H1 (cell line): Measurements from ENCODE around the gene SEH1L. TPM values are rescaled to one million over a fixed set of nuclear protein-coding genes. Genes with fewer than 3 reads are reported as not detected.

Experiments used
- CTCF ChIA-PET: fragments of 300-600 bp; sonication (Branson Sonifier 250); formaldehyde crosslinking; loops from one replicate; lab custom pipeline; 2021; ENCODE audit not compliant: partially characterized antibody; lab: Charles Lee
- POLR2A ChIA-PET: fragments of 300-600 bp; sonication (Branson Sonifier 250); formaldehyde crosslinking; loops from one replicate; lab custom pipeline; 2021; ENCODE audit warnings: inconsistent platforms; ENCODE audit not compliant: partially characterized antibody; lab: Charles Lee
- DNase-seq, 2 experiments: peaks; one replicate each; pipeline versions ENCODE4 v3.0.0 to v3.0.0-alpha.2; 2010 to 2022; ENCODE audit warnings: low spot score in 2 of 2, low read depth in 1 of 2, mixed read lengths in 1 of 2
- FAIRE-seq: peaks from 2 replicates; lab custom pipeline; 2011; peaks lifted over from hg19 to GRCh38; lab: Jason Lieb, UNC
- H2AFZ ChIP-seq: 2 replicates; pipeline ENCODE4 v1.8.1; 2012; ENCODE audit warnings: low read length, inconsistent platforms
- H2AK5ac ChIP-seq: 2 replicates; pipeline ENCODE4 v1.6.1; 2013; ENCODE audit warnings: low read depth, low read length
- H2BK120ac ChIP-seq: replicated peaks from 2 replicates; pipeline ENCODE3; 2013; ENCODE audit warnings: low read depth, low read length, inconsistent platforms
- H2BK12ac ChIP-seq: 2 replicates; pipeline ENCODE4 v1.6.1; 2013; ENCODE audit warnings: low read depth, low read length
- H2BK15ac ChIP-seq: 2 replicates; pipeline ENCODE4 v1.6.1; 2013; ENCODE audit warnings: low read length
- H2BK20ac ChIP-seq: 2 replicates; pipeline ENCODE4 v1.6.1; 2013; ENCODE audit warnings: low read length
- H2BK5ac ChIP-seq: 2 replicates; pipeline ENCODE4 v1.6.1; 2013; ENCODE audit warnings: low read depth, low read length
- H3K14ac ChIP-seq: 2 replicates; pipeline ENCODE4 v1.6.1; 2013; ENCODE audit warnings: inconsistent platforms; ENCODE audit not compliant: insufficient read length
- H3K18ac ChIP-seq: 2 replicates; pipeline ENCODE4 v1.6.1; 2013; ENCODE audit warnings: low read length; ENCODE audit errors: extremely low read depth
- H3K23ac ChIP-seq: 2 replicates; pipeline ENCODE4 v1.6.1; 2013; ENCODE audit warnings: inconsistent platforms; ENCODE audit not compliant: insufficient read length
- H3K23me2 ChIP-seq: 2 replicates; pipeline ENCODE4 v1.6.1; 2013; ENCODE audit warnings: low read depth, low read length
- H3K27ac ChIP-seq: 2 replicates; pipeline ENCODE4 v1.6.1; 2011; ENCODE audit warnings: low read depth, low read length, inconsistent platforms
- H3K27me3 ChIP-seq, 4 experiments: replicated peaks in 1 of 4; 1 replicate in 1 of 4; 2 replicates in 3 of 4; pipeline versions ENCODE4 v1.6.1 to v1.8.1; 2011 to 2013; ENCODE audit warnings: low read length in 3 of 4, mild to moderate bottlenecking in 3 of 4, inconsistent platforms in 2 of 4, mixed read lengths in 2 of 4, moderate library complexity in 1 of 4; ENCODE audit not compliant: control insufficient read depth in 3 of 4, insufficient read depth in 3 of 4; ENCODE audit errors: extremely low read depth in 1 of 4
- H3K36me3 ChIP-seq, 4 experiments: 2 replicates each; pipeline versions ENCODE4 v1.6.1 to v1.8.1; 2011 to 2013; ENCODE audit warnings: mild to moderate bottlenecking in 4 of 4, low read length in 3 of 4, moderate library complexity in 2 of 4, control low read depth in 1 of 4, inconsistent platforms in 1 of 4; ENCODE audit not compliant: insufficient read depth in 4 of 4, control insufficient read depth in 2 of 4
- H3K4ac ChIP-seq: replicated peaks from 2 replicates; pipeline ENCODE3; 2013; ENCODE audit warnings: low read length, low read depth, mixed read lengths, inconsistent platforms; ENCODE audit not compliant: insufficient read length
- H3K4me1 ChIP-seq, 4 experiments: replicated peaks in 1 of 4; 1 replicate in 1 of 4; 2 replicates in 3 of 4; pipeline versions ENCODE4 v1.6.1 to v1.8.1; 2011 to 2013; ENCODE audit warnings: low read length in 3 of 4, inconsistent platforms in 2 of 4, mixed read lengths in 1 of 4; ENCODE audit not compliant: insufficient read depth in 4 of 4, control insufficient read depth in 3 of 4
- H3K4me2 ChIP-seq, 2 experiments: 2 replicates each; pipeline versions ENCODE4 v1.6.1 to v1.8.1; 2011 to 2013; ENCODE audit warnings: low read depth in 2 of 2, low read length in 2 of 2, control low read depth in 1 of 2, inconsistent platforms in 1 of 2, mild to moderate bottlenecking in 1 of 2; ENCODE audit not compliant: insufficient read depth in 1 of 2
- H3K4me3 ChIP-seq, 4 experiments: fragments of 200-600, 300-600 bp in 1 of 4; sonication (generic), shearing (Covaris generic), sonication (Bioruptor Twin) in 1 of 4; 2 replicates each; pipeline versions ENCODE4 v1.5.1 to v1.8.1; 2011 to 2016; ENCODE audit warnings: low read length in 4 of 4, low read depth in 3 of 4, control low read depth in 2 of 4, inconsistent platforms in 2 of 4, mild to moderate bottlenecking in 2 of 4, mixed read lengths in 1 of 4, moderate library complexity in 1 of 4; ENCODE audit not compliant: insufficient read depth in 2 of 4; ENCODE audit errors: extremely low read depth in 1 of 4
- H3K56ac ChIP-seq: replicated peaks from 2 replicates; pipeline ENCODE3; 2013; ENCODE audit warnings: low read depth, mild to moderate bottlenecking, mixed read lengths, low read length, inconsistent platforms; ENCODE audit not compliant: insufficient read length
- H3K79me1 ChIP-seq: 2 replicates; pipeline ENCODE4 v1.6.1; 2013; ENCODE audit warnings: low read depth, low read length, control low read depth
- H3K79me2 ChIP-seq, 2 experiments: 2 replicates each; pipeline versions ENCODE4 v1.6.1 to v1.8.1; 2012 to 2013; ENCODE audit warnings: low read length in 2 of 2, mild to moderate bottlenecking in 2 of 2, inconsistent platforms in 1 of 2; ENCODE audit not compliant: insufficient read depth in 2 of 2, control insufficient read depth in 1 of 2
- H3K9ac ChIP-seq, 4 experiments: replicated peaks in 1 of 4; 1 replicate in 1 of 4; 2 replicates in 3 of 4; pipeline versions ENCODE4 v1.6.1 to v1.8.1; 2011 to 2013; ENCODE audit warnings: low read depth in 3 of 4, low read length in 3 of 4, control low read depth in 2 of 4, mild to moderate bottlenecking in 2 of 4, moderate library complexity in 2 of 4, inconsistent platforms in 1 of 4; ENCODE audit errors: extremely low read depth in 1 of 4
- H3K9me3 ChIP-seq, 2 experiments: 2 replicates each; pipeline versions ENCODE4 v1.6.1 to v1.8.1; 2012 to 2013; ENCODE audit warnings: mild to moderate bottlenecking in 2 of 2, moderate library complexity in 2 of 2, control low read depth in 1 of 2, inconsistent platforms in 1 of 2, low read depth in 1 of 2, low read length in 1 of 2, mixed read lengths in 1 of 2; ENCODE audit not compliant: insufficient read depth in 2 of 2
- H4K20me1 ChIP-seq, 2 experiments: replicated peaks in 1 of 2; 2 replicates each; pipeline versions ENCODE3 to v1.8.1; 2011 to 2013; ENCODE audit warnings: inconsistent platforms in 2 of 2, low read length in 2 of 2, mild to moderate bottlenecking in 1 of 2; ENCODE audit not compliant: insufficient read depth in 2 of 2, control insufficient read depth in 1 of 2
- H4K5ac ChIP-seq: 2 replicates; pipeline ENCODE4 v1.6.1; 2013; ENCODE audit warnings: low read length, low read depth, mixed read lengths, inconsistent platforms; ENCODE audit not compliant: insufficient read length
- H4K8ac ChIP-seq: 2 replicates; pipeline ENCODE4 v1.8.0; 2013; ENCODE audit warnings: mild to moderate bottlenecking, moderate library complexity, low read length, inconsistent platforms; ENCODE audit not compliant: insufficient read depth; ENCODE audit errors: extremely low read depth
- H4K91ac ChIP-seq: replicated peaks from 2 replicates; pipeline ENCODE3; 2013; ENCODE audit warnings: low read length, mixed read lengths, inconsistent platforms; ENCODE audit not compliant: insufficient read length
- HDAC6 ChIP-seq: IDR thresholded peaks from one replicate; pipeline ENCODE4 v1.7.1; 2012; ENCODE audit warnings: low read depth, mild to moderate bottlenecking, inconsistent platforms, low read length, moderate library complexity
- WGBS, 2 experiments: shearing (Covaris generic) in 1 of 2; methylation state at CpG; one replicate each; pipeline versions ENCODE4 v1.1.6 to v1.1.7; 2013 to 2015; ENCODE audit warnings: low lambda C conversion rate in 2 of 2, mixed read lengths in 2 of 2, inconsistent platforms in 1 of 2, low coverage in 1 of 2, missing lambda C conversion rate in 1 of 2; ENCODE audit not compliant: insufficient replicate concordance in 2 of 2, insufficient coverage in 1 of 2, insufficient read length in 1 of 2; ENCODE audit errors: extremely low coverage in 1 of 2, missing lambda C conversion rate in 1 of 2; 5-methylcytosine and 5-hydroxymethylcytosine counted together
- polyA plus RNA-seq, 7 experiments: library from polyadenylated mRNA; depleted of rRNA in 3 of 7; stranded (reverse) in 5 of 7; unstranded in 2 of 7; fragments of >200 nt in 5 of 7; fragments of 200-250 nt in 2 of 7; gene quantifications; 1 replicate in 5 of 7; 2 replicates in 1 of 7; 4 replicates in 1 of 7; pipeline versions ENCODE4 v1.2.1 to v1.2.3, GENCODE V29; 2011 to 2013; ENCODE audit warnings: missing spikeins in 2 of 7, mixed read lengths in 2 of 7
- total RNA-seq: library from RNA; stranded (reverse); fragmentation: NEBNext Ultra II Directional; extraction: Animal tissue kit (Norgen Biotek cat#: 25700); gene quantifications from 2 replicates; pipeline ENCODE4 v1.2.1, GENCODE V29; 2021
- TF ChIP-seq, protein P1 (sequence below), 3 experiments: IDR thresholded peaks; 1 replicate in 2 of 3; 2 replicates in 1 of 3; pipeline versions ENCODE4 v1.5.1 to v1.6.1; 2011; ENCODE audit warnings: low read length in 3 of 3, mild to moderate bottlenecking in 3 of 3, inconsistent platforms in 2 of 3, low read depth in 1 of 3, moderate library complexity in 1 of 3; ENCODE audit not compliant: insufficient read depth in 1 of 3; ENCODE audit errors: control extremely low read depth in 1 of 3

Gene SEH1L
- total and polyA plus RNA-seq, 2 of the 8 experiments (the other 6 are each of a cell fraction or from before 2014, with no cell fraction given), result 41.7 to 96.7 TPM

DNA sequence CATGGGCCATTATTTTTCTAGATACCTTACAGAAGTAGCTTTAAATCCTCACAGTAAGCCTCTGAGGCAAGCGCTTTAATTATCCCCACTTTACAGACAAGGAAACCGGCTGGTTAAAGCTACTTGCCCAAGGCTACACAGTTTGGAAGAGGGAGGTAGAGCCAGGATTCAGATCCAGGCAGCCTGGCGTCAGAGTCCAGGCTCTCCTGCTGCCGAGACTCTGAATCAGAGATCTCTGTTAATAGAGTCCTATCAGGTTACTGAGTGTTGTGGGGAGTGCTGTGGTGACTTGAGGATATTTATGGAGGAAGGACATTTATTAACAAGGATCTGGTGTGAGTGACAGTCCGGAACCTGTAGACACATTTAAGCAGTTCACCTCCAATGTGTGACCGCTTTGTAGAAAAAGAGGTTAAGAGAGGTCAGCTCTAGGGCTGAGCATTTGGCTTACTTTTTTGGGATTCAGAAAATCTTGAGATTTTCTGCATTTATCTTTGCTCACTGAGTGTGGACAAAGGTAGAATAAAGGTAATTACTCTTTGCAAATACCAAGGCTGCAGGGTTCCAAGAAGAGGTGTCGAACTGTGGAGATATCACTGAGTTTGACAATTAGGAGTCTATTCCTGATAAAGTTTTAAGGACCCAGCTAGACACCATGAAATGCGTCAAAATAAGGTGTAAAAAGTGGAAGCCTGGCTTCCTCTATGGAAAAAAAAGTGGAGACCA is 41.7 kb downstream of the SEH1L start:
- peaks cover 5% of the 10 kb centered on the region; the same call in 1 of the 2 replicates for H3K79me1 ChIP-seq

More for the DNA sequence above, 41.7 kb downstream of the SEH1L start:
- H3K56ac ChIP-seq, result no peak overlapping the region
- H2AFZ ChIP-seq, result no peak overlapping the region
- WGBS, 2 experiments, result 88% methylated on average over 8 of the region's 8 CpGs; no CpG with 5 or more reads in 1 of the 2 experiments
- H4K8ac ChIP-seq, result no peak overlapping the region
- no peaks in the 10 kb centered on the region for H3K27me3 ChIP-seq
- peak overlapping the region; percentile 81; the same call in 1 of the 2 replicates for H2BK5ac ChIP-seq
- H2AK5ac ChIP-seq, result peak overlapping the region; percentile 98; the same call in 1 of the 2 replicates
- no peak overlapping the region for H3K14ac ChIP-seq
- peaks cover 20 to 30% of the 10 kb centered on the region in 2 experiments for H3K79me2 ChIP-seq
- no peak overlapping the region for H3K23ac ChIP-seq
- no peak overlapping the region for H4K91ac ChIP-seq
- H3K36me3 ChIP-seq, result peaks cover 2 to 14% (median 4%) of the 10 kb centered on the region in 4 experiments; a peak in 4 of 8 replicates
- H4K5ac ChIP-seq, result no peak overlapping the region
- H3K18ac ChIP-seq, result no peak overlapping the region
- TF ChIP-seq, protein P1, sequence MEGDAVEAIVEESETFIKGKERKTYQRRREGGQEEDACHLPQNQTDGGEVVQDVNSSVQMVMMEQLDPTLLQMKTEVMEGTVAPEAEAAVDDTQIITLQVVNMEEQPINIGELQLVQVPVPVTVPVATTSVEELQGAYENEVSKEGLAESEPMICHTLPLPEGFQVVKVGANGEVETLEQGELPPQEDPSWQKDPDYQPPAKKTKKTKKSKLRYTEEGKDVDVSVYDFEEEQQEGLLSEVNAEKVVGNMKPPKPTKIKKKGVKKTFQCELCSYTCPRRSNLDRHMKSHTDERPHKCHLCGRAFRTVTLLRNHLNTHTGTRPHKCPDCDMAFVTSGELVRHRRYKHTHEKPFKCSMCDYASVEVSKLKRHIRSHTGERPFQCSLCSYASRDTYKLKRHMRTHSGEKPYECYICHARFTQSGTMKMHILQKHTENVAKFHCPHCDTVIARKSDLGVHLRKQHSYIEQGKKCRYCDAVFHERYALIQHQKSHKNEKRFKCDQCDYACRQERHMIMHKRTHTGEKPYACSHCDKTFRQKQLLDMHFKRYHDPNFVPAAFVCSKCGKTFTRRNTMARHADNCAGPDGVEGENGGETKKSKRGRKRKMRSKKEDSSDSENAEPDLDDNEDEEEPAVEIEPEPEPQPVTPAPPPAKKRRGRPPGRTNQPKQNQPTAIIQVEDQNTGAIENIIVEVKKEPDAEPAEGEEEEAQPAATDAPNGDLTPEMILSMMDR (IDR thresholded peaks at IDR 0.05; ENCODE audit: control extremely low read depth in 1 of 3, insufficient read depth in 1 of 3, low read depth in 1 of 3, low read length in 3 of 3), result no peak
- no peak for TF ChIP-seq HDAC6
- peaks cover 2 to 12% (median 3%) of the 10 kb centered on the region in 4 experiments; a peak in 4 of 7 replicates for H3K4me1 ChIP-seq
- no peak overlapping the region; the same call in 1 of the 2 replicates for H2BK12ac ChIP-seq
- POLR2A ChIA-PET, result interaction anchor here (0.9 to 1.6 kb wide), 5 partner anchors 17 to 71 kb away, joined by 3 to 4 read pairs (median 3); no protein-coding TSS in a partner anchor
- FAIRE-seq, result no peak
- peaks cover 14% of the 10 kb centered on the region for H3K23me2 ChIP-seq
- no peaks in the 10 kb centered on the region for H4K20me1 ChIP-seq
- no peak for DNase-seq
- H3K4ac ChIP-seq, result no peak overlapping the region
- H3K9ac ChIP-seq, result no peak overlapping the region
- H3K27ac ChIP-seq, result no peak overlapping the region
- H2BK120ac ChIP-seq, result no peak overlapping the region
- no peaks in the 10 kb centered on the region for H3K9me3 ChIP-seq
- CTCF ChIA-PET, result interaction anchor here (0.7 to 0.9 kb wide), 2 partner anchors 9 to 45 kb away, joined by 3 read pairs; no protein-coding TSS in a partner anchor
- peak overlapping the region in 1 of 4 experiments; percentile 88; a peak in 1 of 8 replicates for H3K4me3 ChIP-seq
- no peak overlapping the region for H2BK20ac ChIP-seq
- peak overlapping the region; percentile 77 to 85; a peak in 3 of 4 replicates for H3K4me2 ChIP-seq
- H2BK15ac ChIP-seq, result no peak overlapping the region
